NT2/D1 (cell line): ENCODE data around the gene STAT5B.

ENCODE experiments used
- DNase-seq: peaks from one replicate; pipeline ENCODE4 v3.0.0-alpha.2; 2011; ENCODE audit warnings: low read depth, low spot score
- H3K27me3 ChIP-seq: 2 replicates; pipeline ENCODE4 v1.6.0; 2011; ENCODE audit warnings: mild to moderate bottlenecking; ENCODE audit not compliant: insufficient read length, insufficient read depth
- H3K36me3 ChIP-seq: 2 replicates; pipeline ENCODE4 v1.6.1; 2011; ENCODE audit warnings: mild to moderate bottlenecking, low read length, mixed read lengths; ENCODE audit not compliant: insufficient read depth, insufficient read length
- H3K4me1 ChIP-seq: 2 replicates; pipeline ENCODE4 v1.5.1; 2011; ENCODE audit not compliant: insufficient read depth, insufficient read length
- H3K4me3 ChIP-seq: 2 replicates; pipeline ENCODE4 v1.5.1; 2011; ENCODE audit warnings: low read depth; ENCODE audit not compliant: insufficient read length
- H3K9ac ChIP-seq: 2 replicates; pipeline ENCODE4 v1.6.0; 2011; ENCODE audit warnings: low read depth; ENCODE audit not compliant: insufficient read length
- H3K9me3 ChIP-seq: 2 replicates; pipeline ENCODE4 v1.5.1; 2011; ENCODE audit warnings: mild to moderate bottlenecking, low read length; ENCODE audit not compliant: insufficient read depth
- SUZ12 ChIP-seq: IDR thresholded peaks from 2 replicates; pipeline ENCODE4 v1.6.1; 2011; ENCODE audit not compliant: insufficient read length, insufficient read depth; ENCODE audit errors: extremely low read depth
- YY1 ChIP-seq: IDR thresholded peaks from 2 replicates; pipeline ENCODE4 v1.6.1; 2011; ENCODE audit not compliant: insufficient read length, insufficient read depth
- ZNF274 ChIP-seq: IDR thresholded peaks from 2 replicates; pipeline ENCODE4 v1.6.1; 2011; ENCODE audit warnings: mild to moderate bottlenecking, low read depth, low read length

The STAT5B gene

GRCh38 chr17:42296012-42296411 lies 19.8 kb upstream of the STAT5B start:
- no peak for DNase-seq
- H3K4me3 ChIP-seq, result no peak overlapping the region
- no peak overlapping the region for H3K9ac ChIP-seq
- H3K36me3 ChIP-seq, result peaks cover 6% of the 10 kb centered on the region
- H3K27me3 ChIP-seq, result no peaks in the 10 kb centered on the region
- no peak for TF ChIP-seq ZNF274
- TF ChIP-seq YY1, result no peak
- TF ChIP-seq SUZ12, result no peak
- H3K4me1 ChIP-seq, result no peaks in the 10 kb centered on the region
- no peaks in the 10 kb centered on the region for H3K9me3 ChIP-seq

- no peaks in the 10 kb centered on the region for H3K4me1 ChIP-seq
- peaks cover 1% of the 10 kb centered on the region for H3K27me3 ChIP-seq
- DNase-seq, result no peak
- peaks cover 4% of the 10 kb centered on the region for H3K36me3 ChIP-seq
- H3K4me3 ChIP-seq, result no peak overlapping the region
- H3K9ac ChIP-seq, result no peak overlapping the region
- H3K9me3 ChIP-seq, result no peaks in the 10 kb centered on the region
- TF ChIP-seq ZNF274, result no peak
- no peak for TF ChIP-seq YY1
- TF ChIP-seq SUZ12, result no peak
Observed at GRCh38 chr17:42294469-42295398, 18.5 kb upstream of the STAT5B start.

- H3K4me3 ChIP-seq, result no peak overlapping the region
- H3K4me1 ChIP-seq, result peaks cover 14% of the 10 kb centered on the region
- peaks cover 28% of the 10 kb centered on the region for H3K27me3 ChIP-seq
- no peak for TF ChIP-seq YY1
- no peak for TF ChIP-seq ZNF274
- no peak for TF ChIP-seq SUZ12
- peaks cover 4% of the 10 kb centered on the region for H3K36me3 ChIP-seq
- no peak for DNase-seq
- H3K9me3 ChIP-seq, result no peaks in the 10 kb centered on the region
- no peak overlapping the region for H3K9ac ChIP-seq
Observed at GRCh38 chr17:42291129-42291528, 14.9 kb upstream of the STAT5B start.

DNA sequence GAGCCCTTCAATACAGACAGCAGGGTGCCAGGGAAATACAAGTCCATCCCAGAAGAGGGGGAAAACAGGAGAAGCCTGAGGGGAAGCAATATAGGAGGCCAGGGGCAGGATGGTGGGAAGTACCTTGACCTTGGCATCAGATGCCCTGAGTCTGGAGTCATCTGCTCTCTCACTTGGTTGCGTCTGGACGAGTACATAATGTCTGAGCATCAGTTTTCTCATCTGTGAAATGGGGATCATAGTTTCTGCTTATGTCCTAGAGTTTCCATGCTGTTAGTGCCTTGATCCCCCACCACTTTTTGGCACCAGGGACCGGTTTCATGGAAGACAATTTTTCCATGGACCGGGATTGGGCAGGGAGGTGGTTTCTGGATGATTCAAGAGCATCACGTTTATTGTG lies 14.4 kb upstream of the STAT5B start:
- Histone ChIP-seq H3K27me3 (peaks cover 28% of the 10 kb centered on the region), H3K4me1 (peaks cover 14% of the 10 kb centered on the region), H3K36me3 (peaks cover 1% of the 10 kb centered on the region), H3K9me3 (no peaks in the 10 kb centered on the region), H3K4me3 (no peak overlapping the region), H3K9ac (no peak overlapping the region)
- no peak for DNase-seq
- TF ChIP-seq ZNF274 (no peak), YY1 (no peak), SUZ12 (no peak)

DNA sequence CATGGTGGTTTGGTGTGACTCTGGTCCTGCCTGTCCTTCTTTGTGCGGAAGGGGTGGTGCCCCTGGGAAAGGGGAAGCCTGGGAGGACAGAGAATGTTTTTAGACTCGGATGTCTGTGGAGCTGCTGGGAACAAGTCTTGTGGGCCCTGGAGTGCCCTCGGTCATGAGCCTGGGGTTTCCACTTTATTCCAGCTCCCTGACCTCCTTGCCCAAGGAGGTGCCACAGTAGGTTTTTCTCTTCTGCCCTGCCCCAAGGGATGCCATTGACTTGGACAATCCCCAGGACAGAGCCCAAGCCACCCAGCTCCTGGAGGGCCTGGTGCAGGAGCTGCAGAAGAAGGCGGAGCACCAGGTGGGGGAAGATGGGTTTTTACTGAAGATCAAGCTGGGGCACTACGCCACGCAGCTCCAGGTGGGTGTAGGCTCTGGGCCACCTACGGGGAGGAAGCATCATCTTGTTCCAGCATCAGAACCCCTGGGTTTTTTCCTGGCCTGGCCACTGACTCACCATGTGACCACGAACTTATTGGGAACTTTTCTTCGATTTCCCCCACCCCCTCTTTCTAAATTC lies 13.5 kb upstream of the STAT5B start:
- H3K4me1 ChIP-seq, result peaks cover 14% of the 10 kb centered on the region
- TF ChIP-seq YY1, result no peak
- TF ChIP-seq SUZ12, result no peak
- no peak for TF ChIP-seq ZNF274
- no peaks in the 10 kb centered on the region for H3K36me3 ChIP-seq
- H3K9ac ChIP-seq, result peak overlapping the region; percentile 5
- DNase-seq, result no peak
- no peak overlapping the region for H3K4me3 ChIP-seq
- H3K9me3 ChIP-seq, result no peaks in the 10 kb centered on the region
- H3K27me3 ChIP-seq, result peaks cover 28% of the 10 kb centered on the region

DNA sequence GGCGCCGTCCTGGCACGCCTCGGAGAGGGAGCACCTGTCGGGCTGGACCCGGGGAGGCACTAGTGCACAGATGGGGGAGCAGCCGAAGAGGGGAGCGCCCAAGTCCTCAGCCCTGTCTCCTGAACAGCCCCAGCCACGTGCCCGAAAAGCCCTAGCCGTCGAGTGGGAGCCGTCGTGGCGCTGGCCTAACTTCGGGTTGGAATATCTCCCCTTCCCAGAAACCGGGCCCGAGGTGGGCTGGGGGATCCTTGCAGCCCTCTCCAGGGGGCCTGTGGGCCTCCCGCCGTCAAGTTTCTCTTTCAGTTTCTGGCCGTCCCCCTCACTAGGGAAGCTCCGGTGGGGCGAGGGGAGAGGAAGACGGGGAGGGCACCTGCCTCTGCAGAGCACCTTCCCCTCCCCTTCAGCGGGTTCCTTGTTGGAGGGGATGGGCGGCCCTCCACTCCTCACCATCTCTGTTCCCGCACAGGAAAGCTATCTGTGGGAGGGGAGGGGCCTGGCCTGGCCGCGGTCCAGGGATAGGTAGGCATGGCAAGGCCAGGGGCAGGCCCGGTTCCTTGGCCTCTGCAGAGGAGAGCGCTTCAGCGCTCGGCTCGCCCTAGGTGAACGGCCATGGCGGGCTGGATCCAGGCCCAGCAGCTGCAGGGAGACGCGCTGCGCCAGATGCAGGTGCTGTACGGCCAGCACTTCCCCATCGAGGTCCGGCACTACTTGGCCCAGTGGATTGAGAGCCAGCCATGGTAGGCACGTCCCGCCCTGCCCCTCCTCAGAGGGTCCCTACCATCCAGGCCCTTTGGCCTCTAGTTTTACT lies 12.8 kb upstream of the STAT5B start:
- H3K27me3 ChIP-seq, result peaks cover 28% of the 10 kb centered on the region
- H3K9ac ChIP-seq, result peak overlapping the region; percentile 79
- no peak for TF ChIP-seq YY1
- TF ChIP-seq SUZ12, result no peak
- no peak for TF ChIP-seq ZNF274
- no peak for DNase-seq
- H3K36me3 ChIP-seq, result no peaks in the 10 kb centered on the region
- peaks cover 15% of the 10 kb centered on the region for H3K4me1 ChIP-seq
- peak overlapping the region; percentile 54 for H3K4me3 ChIP-seq
- H3K9me3 ChIP-seq, result no peaks in the 10 kb centered on the region

DNA sequence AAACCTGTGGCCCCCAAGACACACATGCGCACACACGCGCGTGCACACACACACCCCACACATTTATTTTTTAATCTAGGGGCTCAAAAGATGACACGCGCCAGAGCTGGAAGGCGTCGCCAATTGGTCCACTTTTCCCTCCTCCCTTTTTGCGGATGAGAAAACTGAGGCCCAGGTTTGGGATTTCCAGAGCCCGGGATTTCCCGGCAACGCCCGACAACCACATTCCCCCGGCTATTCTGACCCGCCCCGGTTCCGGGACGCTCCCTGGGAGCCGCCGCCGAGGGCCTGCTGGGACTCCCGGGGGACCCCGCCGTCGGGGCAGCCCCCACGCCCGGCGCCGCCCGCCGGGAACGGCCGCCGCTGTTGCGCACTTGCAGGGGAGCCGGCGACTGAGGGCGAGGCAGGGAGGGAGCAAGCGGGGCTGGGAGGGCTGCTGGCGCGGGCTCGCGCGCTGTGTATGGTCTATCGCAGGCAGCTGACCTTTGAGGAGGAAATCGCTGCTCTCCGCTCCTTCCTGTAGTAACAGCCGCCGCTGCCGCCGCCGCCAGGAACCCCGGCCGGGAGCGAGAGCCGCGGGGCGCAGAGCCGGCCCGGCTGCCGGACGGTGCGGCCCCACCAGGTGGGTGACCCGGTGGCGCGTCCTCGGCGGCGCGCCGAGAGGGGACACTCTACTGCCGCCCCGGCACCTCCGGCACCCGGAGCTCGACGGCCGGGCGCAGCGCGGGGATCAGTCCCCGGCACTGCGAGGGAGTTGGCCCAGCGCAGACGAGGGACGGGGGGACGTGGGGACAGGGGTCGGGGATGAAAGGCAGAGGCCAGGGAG lies 12.0 kb upstream of the STAT5B start, which contains the start of gene STAT5A:
TSS of gene STAT5A (plus strand) at position 522 of the 826 bp plus-strand sequence. CDS start 914 bp downstream, outside the sequence.
- no peak for TF ChIP-seq ZNF274
- TF ChIP-seq YY1, result no peak
- no peak for TF ChIP-seq SUZ12
- H3K36me3 ChIP-seq, result no peaks in the 10 kb centered on the region
- DNase-seq, result peak; percentile 47
- peaks cover 28% of the 10 kb centered on the region for H3K27me3 ChIP-seq
- peak within 1 kb of the TSS; percentile 79 for H3K9ac ChIP-seq
- peaks cover 21% of the 10 kb centered on the region for H3K4me1 ChIP-seq
- peak within 1 kb of the TSS; percentile 54 for H3K4me3 ChIP-seq
- H3K9me3 ChIP-seq, result no peaks in the 10 kb centered on the region
